ENCODE data around the gene LAMB1. TPM values are rescaled to one million over a fixed set of nuclear protein-coding genes. Genes with fewer than 3 reads are reported as not detected.
"Not testable (repeated sequence)": the region's sequence is repeated elsewhere in the genome, so short reads cannot be mapped to it uniquely, and the experiment has no call there.

Gene LAMB1
- total RNA-seq, 1 experiment from 2014 or later = 147 TPM

DNA sequence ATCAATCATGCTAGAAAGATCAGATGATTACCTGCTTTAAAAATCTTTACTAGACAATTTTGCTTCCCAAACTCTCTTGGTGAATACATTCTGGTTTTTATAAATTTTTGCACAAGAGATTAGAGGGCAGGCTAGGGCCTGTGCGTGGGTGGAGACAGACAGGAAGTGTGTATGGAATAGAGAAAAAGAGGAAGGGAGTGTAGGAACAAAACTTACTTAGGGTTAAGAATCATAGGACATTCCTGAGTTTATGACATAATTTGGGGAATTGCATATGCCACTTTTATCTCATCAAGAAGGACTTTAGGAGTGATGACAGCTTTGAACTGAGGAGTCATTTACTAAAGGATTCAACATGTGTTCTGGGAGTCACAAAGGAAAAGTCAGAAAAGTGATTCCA is 31.3 kb downstream of the LAMB1 start:
- peak; percentile 16 for DNase-seq (ENCODE audit: low read depth)

DNA sequence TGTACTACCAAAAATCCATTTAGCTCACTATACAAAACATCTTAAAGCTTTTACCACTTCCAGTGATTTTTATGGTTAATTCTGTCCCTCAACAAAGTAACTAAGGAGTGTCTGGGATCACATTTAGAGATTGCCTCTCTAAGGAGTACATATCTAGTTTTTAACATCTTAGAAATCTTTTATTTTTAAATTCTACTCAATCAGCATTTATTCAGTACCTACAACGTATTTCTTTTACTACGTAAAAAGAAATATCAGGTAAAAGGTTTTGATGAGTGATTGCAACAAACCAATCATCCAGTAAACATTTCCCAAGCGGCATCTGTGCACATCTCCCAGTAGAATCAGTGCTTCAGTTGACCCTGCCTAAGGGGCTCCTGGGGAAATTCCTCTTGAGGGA is 31.9 kb downstream of the LAMB1 start:
- DNase-seq (ENCODE audit: low read depth) = no peak

DNA sequence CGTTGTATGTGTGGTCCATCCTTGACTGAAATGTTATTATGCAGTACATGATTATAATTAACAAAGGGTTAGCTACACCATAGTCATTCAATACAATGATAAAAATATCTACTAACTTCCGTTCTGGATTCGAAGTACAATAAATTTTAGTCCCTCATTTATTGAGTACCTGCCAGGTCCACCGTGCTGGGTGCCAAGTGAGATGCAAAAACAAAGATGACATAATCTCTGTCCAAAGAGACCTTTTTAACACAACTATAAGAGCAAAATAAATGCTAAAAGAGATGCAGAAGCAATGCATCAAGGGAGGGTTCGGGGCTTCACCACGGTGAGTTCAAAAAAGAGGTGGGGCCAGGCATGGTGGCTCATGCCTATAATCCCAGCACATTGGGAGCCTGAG is 33.1 kb downstream of the LAMB1 start:
- no peak for DNase-seq (ENCODE audit: low read depth)

DNA sequence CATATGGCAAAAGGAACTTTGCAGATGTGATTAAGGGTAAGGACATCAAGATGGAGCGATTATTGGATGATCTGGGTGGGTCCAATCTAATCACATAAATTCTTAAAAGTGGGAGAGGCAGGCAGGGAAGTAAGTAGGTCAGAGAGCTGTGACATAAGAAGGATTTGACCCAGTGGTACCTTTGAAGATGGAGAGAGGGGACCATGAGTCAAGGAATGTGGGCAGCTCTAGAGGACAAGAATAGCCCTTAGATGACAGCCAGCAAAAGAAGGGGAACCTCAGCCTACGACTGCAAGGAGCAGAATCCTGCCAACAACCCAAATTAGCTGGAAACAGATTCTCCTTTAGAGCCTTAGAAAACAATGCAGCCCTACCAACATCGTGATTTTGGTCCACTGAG is 34.5 kb downstream of the LAMB1 start:
- DNase-seq (ENCODE audit: low read depth) = no peak

DNA sequence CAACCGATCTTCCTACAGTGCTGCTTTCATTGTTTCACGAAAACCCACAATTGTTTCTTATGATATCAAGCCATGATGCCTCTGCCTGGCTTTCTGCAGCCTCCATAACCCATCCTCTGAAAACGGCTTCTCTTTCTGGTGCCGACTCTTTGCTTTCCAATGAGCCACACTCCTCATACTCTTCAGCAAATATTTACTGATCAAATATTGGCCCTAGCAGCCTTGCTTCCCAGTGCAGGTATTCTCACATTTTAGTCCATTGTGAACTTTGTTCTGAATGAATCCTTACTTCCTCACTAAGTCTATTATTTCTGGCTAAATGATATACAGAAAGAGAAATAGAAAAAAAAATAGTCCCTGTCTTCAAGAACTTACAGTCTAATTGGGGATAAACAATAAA is 35.5 kb downstream of the LAMB1 start:
- DNase-seq (ENCODE audit: low read depth) = no peak

DNA sequence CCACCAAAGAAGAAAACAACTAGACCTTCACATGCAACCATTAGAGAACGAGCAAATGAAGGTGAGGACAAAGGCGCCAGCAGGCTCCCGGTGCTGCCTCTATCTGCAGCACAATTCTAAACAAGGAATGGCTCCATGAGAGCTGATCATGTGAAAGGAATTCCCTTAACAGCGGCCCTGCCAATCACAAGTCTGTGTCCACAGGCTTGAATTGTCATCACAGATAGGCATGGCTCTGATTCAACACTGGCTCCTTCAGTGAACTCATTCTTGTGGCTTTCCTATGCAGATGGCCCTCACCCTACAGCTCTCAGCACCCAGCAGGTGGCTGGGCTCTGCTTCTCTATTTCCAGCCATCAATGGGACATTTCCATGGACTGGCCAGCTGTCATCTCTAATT is 36.2 kb downstream of the LAMB1 start:
- peak; percentile 94 for DNase-seq (ENCODE audit: low read depth)

DNA sequence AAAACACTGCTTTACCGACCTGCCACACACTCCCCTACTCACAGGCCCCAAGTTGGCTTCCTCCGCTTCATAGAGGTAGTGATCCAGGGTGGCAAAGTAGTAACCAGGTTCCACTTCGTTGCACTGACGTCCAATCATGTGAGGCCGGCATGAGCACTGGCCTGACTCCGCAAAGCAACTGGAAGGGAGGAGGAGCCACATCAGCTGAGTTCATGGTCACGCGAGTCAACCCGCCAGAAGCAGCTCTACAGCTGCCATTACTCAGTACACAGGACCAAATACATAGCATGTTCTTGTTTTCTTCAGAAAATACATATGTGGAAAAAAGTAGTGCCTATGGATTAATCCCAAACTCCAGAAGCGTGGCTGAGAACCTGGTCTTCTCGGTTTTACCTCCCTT is 38.5 kb downstream of the LAMB1 start:
- DNase-seq (ENCODE audit: low read depth) = no peak

DNA sequence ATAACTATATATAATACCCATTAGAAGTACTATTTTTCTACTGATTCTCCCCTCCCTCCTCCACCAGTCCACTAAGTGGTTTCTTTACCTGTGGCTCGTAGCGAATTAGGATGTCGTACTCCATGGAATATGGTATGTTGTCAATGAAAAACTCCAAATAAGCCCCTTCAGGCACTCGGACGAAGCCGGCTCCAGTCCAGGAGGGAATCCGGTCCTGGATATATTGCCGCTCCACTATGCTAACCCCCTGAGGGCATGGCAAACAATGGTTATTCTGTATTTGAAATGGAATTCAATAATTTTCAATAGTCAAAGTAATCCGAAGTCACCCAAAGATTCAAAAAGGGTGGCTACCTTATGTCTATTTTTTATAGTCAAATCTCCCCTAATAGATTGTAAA is 40.1 kb downstream of the LAMB1 start:
- DNase-seq (ENCODE audit: low read depth) = no peak

DNA sequence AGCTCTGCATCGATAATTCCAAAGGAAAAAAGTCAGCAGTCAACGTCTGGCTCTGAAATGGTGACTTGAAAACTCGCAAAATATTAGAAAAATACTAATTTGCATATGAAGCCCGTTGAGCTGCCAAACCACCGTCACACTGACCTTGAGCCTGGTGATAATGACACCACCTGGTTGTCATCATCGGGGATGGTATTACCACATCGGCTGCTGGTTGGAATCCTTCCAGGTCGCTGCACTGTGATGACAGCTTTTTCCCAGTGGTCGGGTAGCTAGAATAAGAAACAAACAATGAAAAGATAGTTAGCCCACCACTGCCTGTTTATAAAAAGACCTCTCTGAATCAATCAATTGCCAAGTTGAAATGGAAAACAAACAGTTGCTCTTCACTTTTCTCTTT is 41.6 kb downstream of the LAMB1 start:
- DNase-seq (ENCODE audit: low read depth) = no peak

DNA sequence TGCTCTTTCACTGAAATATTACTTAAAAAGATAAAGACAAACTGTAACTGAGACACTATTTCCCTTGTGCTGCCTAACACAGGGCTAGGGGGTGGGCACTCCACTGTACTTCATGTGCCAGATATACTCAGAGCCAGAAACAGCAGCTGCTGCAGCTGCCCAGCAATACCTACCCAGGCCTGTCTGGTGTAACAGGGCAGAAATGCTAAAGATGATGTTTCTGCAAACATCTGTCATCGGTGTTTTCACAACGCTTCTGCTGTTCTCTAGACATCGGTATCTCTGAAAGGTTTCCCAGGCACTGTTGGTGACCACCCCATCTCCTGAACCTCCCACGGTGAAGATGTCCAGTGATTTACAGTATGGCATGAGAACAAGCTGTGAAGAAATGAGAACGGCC is 42.7 kb downstream of the LAMB1 start:
- DNase-seq (ENCODE audit: low read depth) = no peak

DNA sequence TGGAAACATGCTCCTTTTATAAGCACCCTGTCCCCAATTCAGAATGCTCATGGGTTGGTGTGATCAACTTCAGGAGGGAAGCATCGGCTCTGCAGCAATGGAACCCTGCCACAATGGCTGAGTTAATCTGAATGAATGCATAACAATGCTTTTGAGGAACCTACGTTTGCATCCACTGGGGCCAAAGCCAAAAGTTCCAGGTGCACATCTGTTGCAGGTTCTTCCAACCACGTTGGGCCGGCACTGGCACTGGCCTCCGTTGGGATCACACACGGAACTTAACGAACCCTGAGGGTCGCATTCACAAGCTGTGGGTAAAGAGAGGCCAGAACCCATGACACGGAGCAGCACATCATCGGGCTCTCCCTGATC is 43.4 kb downstream of the LAMB1 start:
- DNase-seq (ENCODE audit: low read depth) = no peak

DNA sequence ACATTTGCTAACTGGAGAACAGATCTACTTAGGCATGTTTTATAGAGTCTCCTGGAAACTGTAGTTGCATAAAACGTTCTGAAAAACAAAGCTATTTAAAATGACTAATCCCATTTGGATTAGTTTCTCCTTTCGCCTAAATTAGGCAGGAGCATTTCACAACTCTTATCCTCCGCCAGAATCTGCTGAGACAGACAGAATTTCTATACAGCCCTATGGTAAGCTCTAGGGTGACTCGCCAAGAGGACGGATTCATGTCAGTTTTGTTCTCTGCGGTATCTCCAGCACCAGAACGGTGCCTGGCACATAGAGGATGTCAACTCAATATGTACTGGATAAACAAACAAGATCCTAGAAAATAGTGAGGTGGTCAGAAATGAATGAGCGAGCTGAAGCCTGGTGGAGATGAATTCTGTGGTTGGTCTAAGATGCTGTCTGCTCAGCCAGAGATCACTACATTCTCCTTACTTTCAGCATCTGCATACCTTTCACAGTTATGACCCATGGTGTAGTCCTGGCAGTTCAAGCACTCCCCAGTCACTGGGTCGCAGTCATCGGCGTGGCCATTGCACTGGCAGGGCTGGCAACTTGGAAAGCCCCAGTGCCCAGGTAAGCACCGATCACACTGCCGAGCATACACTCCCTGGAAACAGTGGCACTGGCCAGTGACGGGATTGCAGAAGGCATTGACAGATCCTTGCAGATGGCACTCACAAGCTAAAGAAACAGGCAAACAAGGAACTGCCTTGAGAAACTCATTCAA is 44.0 kb downstream of the LAMB1 start:
- peak; percentile 78 for DNase-seq (ENCODE audit: low read depth)

DNA sequence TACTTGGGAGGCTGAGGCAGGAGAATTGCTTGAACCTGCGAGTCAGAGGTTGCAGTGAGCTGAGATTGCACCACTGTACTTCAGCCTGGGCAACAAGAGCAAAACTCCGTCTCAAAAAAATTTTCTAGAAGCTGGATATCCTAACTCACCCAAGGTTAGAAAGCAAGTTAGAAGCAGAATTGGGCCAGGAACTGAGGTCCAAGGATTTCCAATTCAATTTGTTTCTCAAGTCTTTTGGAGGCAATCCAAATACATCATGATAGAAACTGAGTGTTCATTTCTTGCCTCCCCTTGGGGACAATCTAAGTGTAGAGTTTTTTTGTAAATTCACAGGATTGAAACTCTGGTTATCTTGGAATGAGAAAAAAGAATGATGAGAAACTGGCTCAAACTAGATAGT is 45.5 kb downstream of the LAMB1 start:
- no peak for DNase-seq (ENCODE audit: low read depth)

DNA sequence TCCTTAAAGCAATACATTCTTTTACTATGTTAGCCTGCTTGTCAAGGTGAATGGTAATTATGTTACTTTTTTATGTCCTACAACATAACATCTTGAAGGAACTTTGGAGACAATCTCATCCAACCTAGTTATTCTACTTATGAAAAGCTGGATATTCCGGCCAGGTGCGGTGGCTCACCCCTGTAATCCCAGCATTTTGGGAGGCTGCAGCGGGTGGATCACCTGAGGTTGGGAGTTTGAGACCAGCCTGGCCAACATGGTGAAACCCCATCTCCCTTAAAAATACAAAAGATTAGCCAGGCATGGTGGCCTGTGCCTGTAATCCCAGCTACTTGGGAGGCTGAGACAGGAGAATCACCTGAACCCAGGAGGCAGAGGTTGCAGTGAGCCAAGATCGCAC is 46.0 kb downstream of the LAMB1 start:
- DNase-seq (ENCODE audit: low read depth) = not testable (repeated sequence)

DNA sequence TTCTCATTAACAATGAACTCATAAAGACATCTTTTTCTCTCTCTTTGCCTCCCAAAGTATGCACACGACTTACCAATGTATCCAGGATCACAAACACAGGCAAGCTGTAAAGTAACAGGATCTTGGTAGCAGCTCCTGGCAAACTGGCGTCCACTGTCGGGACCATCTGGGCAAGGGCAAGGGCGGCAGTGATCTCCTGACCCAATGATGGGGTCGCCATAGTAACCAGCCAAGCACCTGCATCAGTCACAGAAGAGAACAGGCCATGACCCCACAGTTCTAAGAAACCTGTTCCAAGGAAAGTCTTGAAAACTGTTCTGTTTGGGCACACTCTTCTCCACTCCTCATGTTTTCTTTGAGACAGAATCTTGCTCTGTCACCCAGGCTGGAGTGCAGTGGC is 47.6 kb downstream of the LAMB1 start:
- no peak for DNase-seq (ENCODE audit: low read depth)

DNA sequence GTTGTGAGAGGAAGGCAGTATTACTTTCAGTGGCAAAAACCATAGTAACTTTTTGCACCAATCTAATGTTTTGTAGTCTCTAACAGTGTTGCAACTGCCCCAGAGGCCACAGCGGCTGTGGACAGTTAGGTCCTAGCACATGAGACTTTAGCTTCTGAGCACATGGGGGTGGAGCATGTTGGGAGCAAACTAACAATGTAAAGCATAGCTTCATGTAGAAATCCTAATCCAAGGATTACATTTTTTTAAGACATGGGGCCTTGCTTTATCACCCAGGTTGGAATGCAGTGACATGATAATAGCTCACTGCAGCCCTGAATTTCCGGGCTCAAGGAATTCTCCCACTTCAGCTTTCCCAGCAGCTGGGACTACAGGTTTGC is 49.0 kb downstream of the LAMB1 start:
- peak; percentile 37 for DNase-seq (ENCODE audit: low read depth)

DNA sequence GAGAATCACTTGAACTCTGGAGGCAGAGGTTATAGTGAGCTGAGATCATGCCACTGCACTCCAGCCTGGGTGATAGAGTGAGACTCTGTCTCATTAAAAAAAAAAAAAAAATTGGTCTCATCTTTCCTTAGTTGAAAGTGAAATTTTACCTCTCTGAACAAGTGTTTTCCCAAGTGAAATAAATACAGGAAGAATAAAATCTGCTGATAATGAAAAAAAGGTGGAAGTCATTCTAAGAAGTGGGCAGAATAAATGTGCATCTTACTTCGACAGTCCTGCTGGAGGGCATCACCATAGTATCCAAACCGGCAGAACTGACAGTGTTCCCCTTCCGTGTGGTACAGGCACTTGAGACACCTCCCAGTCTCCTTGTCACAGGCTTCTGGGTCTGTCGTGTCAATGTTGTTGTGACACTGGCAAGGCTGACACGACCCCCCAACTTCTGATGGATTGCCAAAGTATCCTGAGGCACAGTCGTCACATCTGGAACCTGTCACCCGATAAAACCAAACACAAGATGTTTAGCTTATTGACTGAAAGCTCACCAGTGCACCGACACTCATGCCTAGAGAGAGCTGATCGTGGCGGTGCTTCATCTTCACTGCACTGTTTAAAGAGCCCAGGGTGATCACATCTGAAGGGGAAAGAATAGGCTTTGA is 49.6 kb downstream of the LAMB1 start:
- peak; percentile 39 for DNase-seq (ENCODE audit: low read depth)

DNA sequence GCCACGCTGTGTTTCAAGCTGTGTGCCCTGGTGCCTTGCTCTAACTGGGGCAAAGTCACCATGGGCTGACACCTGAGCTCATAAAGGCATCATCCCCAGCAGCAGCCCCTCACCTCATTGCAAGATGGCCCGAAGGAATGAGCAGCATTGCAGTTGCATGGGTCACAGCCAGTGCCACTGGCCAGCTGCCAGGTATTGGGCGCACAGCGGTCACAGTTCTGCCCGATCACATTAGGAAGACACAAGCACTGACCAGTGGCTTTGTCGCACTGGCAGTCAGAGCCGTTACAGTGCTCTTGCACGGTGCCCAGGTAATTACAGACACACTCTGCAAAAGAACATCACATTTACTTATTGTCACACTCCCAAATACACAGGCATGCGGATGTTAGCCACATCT is 51.1 kb downstream of the LAMB1 start:
- DNase-seq (ENCODE audit: low read depth) = no peak

DNA sequence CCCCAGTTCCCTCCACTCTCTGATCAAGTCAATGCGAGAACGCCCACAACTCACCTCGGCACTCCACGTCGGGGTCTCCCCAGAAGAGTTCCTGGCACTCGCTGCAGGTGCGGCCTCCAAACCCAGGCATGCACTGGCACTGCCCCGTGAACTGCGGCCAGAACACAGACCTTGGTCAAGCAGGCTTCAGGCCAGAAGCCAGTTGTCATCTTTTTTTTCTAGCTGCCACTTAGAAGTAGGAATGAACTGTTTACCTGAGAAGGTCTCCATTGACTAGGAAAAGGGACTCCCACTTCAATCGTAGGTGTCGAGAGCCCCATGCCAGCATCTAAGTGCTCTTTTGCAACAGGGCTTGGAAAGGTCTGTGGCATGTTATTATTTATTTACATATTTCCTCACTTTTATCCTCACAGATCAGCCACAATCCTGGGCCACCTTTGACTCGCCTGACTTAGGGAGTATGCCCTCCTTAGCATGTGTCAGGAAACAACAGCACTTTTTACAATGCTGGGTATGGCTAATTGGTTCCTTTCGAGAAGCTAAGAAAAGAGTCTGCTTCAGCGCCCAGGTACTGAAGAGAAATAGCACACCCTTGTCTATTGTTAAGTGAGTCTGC is 51.7 kb downstream of the LAMB1 start:
- no peak for DNase-seq (ENCODE audit: low read depth)

DNA sequence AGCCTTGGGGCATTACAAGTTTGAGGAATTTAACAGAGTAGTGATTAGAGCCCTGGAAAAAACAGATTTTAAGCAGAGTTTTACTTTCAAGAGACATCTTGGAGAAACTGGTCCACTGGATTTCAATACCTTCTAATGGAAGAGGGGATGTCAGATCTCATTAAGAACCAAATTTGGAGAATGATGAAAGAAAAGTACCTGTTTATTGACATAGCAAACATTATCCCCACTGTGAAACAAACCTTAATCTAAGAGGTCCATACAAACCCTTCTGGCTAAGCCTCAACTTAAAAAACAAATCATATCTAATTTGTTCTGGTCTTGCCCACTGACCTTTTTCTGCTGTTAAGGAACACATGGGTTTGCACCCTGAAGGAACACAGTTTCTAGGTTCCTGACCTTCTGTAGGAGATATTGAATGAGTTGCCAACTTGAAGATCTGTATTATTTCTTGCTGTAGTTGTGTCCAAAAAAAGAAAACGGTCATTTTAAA is 53.5 kb downstream of the LAMB1 start:
- DNase-seq (ENCODE audit: low read depth) = peak; percentile 77

DNA sequence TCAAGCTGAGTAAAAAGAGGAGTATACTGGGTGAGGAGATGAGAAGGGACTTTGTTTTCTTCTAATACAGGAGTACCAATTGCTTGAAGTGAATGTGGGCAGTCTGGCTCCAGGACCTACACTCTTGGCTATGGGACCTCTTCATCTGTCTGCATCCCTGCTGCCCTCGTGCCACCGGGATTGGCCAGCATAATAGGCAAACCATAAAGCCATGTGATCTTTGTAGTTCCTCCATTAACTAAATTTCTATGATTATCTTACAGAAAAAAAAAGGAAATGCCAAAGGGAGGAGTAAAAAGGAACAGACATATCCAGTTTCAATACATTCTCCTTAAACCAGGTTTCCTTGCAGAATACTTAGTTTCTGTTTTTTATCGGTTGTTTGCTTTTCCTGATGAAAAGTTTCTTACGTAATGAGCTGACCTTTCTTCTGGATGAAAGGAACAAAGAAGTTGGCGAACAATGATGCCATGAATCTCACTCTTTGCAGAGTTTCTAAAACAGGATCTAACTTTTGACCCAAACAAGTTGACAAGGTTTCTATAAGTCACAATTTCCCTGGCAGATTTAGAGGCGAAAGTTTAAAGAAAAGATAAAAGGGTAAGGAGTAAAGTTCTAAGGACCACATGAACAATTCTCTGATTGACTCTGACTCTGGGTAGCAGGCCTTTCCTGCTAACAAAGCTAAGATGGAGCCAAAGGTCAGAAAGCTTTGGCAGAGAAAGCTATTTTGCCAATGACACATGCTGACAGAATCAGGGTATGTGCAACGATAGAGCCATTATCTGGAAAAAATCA is 54.1 kb downstream of the LAMB1 start:
- peak; percentile 98 for DNase-seq (ENCODE audit: low read depth)

DNA sequence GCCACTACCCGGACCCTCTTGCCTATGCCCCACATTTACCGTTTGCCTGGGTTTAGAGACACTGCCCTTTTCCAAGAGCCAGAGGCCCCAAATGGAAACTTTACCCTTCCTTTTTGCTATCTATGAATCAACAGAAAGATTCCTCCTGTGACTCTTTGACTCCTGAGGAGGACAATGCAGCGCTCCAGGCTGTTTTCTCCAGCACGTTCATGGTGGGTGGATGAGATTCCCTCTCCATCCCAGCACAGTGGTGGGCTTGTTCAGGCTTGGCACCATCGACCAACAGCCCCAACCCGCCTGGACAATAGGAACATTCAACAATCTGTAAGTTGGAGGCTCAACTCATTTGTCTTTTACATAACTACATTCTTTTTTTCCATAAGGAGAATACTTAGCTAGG is 56.1 kb downstream of the LAMB1 start:
- DNase-seq (ENCODE audit: low read depth) = peak; percentile 72

Data from RPMI7951 (cell line).